ENCODE results near the gene CAB39L. TPM values are rescaled to one million over a fixed set of nuclear protein-coding genes. Genes with fewer than 3 reads are reported as not detected.

The CAB39L gene
- total RNA-seq, 1 donor from 2014 or later: 13.2 TPM

DNA sequence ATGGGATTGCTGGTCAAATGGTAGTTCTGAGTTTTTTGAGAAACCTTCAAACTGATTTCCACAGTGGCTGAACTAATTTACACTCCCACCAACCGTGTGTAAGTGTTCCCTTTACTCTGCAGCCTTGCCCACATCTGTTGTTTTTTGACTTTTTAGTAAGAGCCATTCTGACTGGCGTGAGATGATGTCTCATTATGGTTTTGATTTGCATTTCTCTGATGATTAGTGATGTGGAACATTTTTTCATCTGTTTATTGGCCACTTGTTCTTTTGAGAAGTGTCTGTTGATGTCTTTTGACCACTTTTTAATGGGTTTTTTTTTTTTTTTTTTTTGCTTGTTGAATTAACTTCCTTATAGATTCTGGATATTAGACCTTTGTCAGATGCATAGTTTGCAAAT lies 4.3 kb downstream of the CAB39L start:
- Mint-ChIP-seq H3K27me3 (ENCODE audit: low read depth, unreplicated experiment) (no peaks in the 10 kb centered on the region), H3K4me3 (ENCODE audit: unreplicated experiment) (no peak overlapping the region), H3K36me3 (ENCODE audit: low read depth, unreplicated experiment) (peaks cover 2% of the 10 kb centered on the region), H3K4me1 (ENCODE audit: low read depth, unreplicated experiment) (no peaks in the 10 kb centered on the region), H3K9me3 (ENCODE audit: unreplicated experiment) (peaks cover 2% of the 10 kb centered on the region), H3K27ac (ENCODE audit: unreplicated experiment) (no peak overlapping the region)
- no peak for FAIRE-seq
- Histone ChIP-seq H3K4me2 (ENCODE audit: low read length) (no peak overlapping the region), H3K4me3 (ENCODE audit: insufficient read depth, low read depth, low read length) (no peak overlapping the region), H4K20me1 (ENCODE audit: insufficient read depth, low read length) (no peaks in the 10 kb centered on the region), H3K79me2 (ENCODE audit: insufficient read depth, low read length) (no peaks in the 10 kb centered on the region), H3K4me1 (ENCODE audit: insufficient read depth, low read length) (peaks cover 7% of the 10 kb centered on the region), H3K9me3 (ENCODE audit: insufficient read depth, low read depth, low read length) (no peaks in the 10 kb centered on the region), H3K27ac (ENCODE audit: low read depth, low read length) (no peak overlapping the region), H3K27me3 (ENCODE audit: insufficient read depth, low read length) (no peaks in the 10 kb centered on the region), H3K9ac (ENCODE audit: low read length) (no peak overlapping the region), H3K36me3 (ENCODE audit: insufficient read depth, low read length) (no peaks in the 10 kb centered on the region), H2AFZ (ENCODE audit: low read depth, low read length) (no peak overlapping the region)
- TF ChIP-seq CTCF (IDR thresholded peaks at IDR 0.05; ENCODE audit: insufficient read depth, low read depth, low read length) (no peak), EZH2 (IDR thresholded peaks at IDR 0.05; ENCODE audit: insufficient read depth, low read length) (no peak)
- no peak for DNase-seq (ENCODE audit: low read depth)

DNA sequence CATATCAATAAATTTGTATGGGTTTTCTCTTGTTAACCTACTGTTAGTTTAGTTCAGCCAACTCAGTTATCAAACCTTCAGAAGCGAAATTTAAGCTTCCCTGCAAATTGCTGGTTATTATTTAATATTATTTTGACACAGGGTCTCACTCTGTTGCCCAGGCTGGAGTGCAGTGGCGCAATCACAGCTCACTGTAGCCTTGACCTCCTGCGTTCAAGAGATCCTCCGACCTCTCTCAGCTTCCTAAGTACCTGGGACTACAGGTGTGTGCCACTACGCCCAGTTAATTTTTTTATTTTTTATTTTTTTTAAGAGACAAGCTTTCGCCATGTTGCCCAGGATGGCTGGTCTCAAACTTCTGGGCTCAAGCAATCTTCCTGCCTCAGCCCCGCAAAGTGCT lies 6.2 kb downstream of the CAB39L start:
- peaks cover 1% of the 10 kb centered on the region for H3K4me1 ChIP-seq (ENCODE audit: insufficient read depth, low read length)
- no peaks in the 10 kb centered on the region for H3K79me2 ChIP-seq (ENCODE audit: insufficient read depth, low read length)
- no peak overlapping the region for H3K4me2 ChIP-seq (ENCODE audit: low read length)
- Mint-ChIP-seq H3K36me3 (ENCODE audit: low read depth, unreplicated experiment) (peaks cover 4% of the 10 kb centered on the region), H3K4me3 (ENCODE audit: unreplicated experiment) (no peak overlapping the region), H3K4me1 (ENCODE audit: low read depth, unreplicated experiment) (no peaks in the 10 kb centered on the region), H3K27ac (ENCODE audit: unreplicated experiment) (no peak overlapping the region), H3K9me3 (ENCODE audit: unreplicated experiment) (no peaks in the 10 kb centered on the region), H3K27me3 (ENCODE audit: low read depth, unreplicated experiment) (no peaks in the 10 kb centered on the region)
- DNase-seq (ENCODE audit: low read depth) (no peak), FAIRE-seq (no peak)
- H2AFZ ChIP-seq (ENCODE audit: low read depth, low read length): no peak overlapping the region
- H3K36me3 ChIP-seq (ENCODE audit: insufficient read depth, low read length): no peaks in the 10 kb centered on the region
- H3K9me3 ChIP-seq (ENCODE audit: insufficient read depth, low read depth, low read length): no peaks in the 10 kb centered on the region
- H3K27ac ChIP-seq (ENCODE audit: low read depth, low read length): no peak overlapping the region
- H4K20me1 ChIP-seq (ENCODE audit: insufficient read depth, low read length): no peaks in the 10 kb centered on the region
- no peak overlapping the region for H3K4me3 ChIP-seq (ENCODE audit: insufficient read depth, low read depth, low read length)
- no peak for TF ChIP-seq CTCF (IDR thresholded peaks at IDR 0.05; ENCODE audit: insufficient read depth, low read depth, low read length)
- TF ChIP-seq EZH2 (IDR thresholded peaks at IDR 0.05; ENCODE audit: insufficient read depth, low read length): no peak
- no peak overlapping the region for H3K9ac ChIP-seq (ENCODE audit: low read length)
- H3K27me3 ChIP-seq (ENCODE audit: insufficient read depth, low read length): no peaks in the 10 kb centered on the region

GRCh38 chr13:49436890-49437289 lies 7.0 kb downstream of the CAB39L start:
- no peaks in the 10 kb centered on the region for H3K4me1 Mint-ChIP-seq (ENCODE audit: low read depth, unreplicated experiment)
- no peak overlapping the region for H3K27ac Mint-ChIP-seq (ENCODE audit: unreplicated experiment)
- Histone ChIP-seq H3K27me3 (ENCODE audit: insufficient read depth, low read length) (no peaks in the 10 kb centered on the region), H2AFZ (ENCODE audit: low read depth, low read length) (no peak overlapping the region), H3K4me3 (ENCODE audit: insufficient read depth, low read depth, low read length) (no peak overlapping the region), H3K36me3 (ENCODE audit: insufficient read depth, low read length) (no peaks in the 10 kb centered on the region), H3K9me3 (ENCODE audit: insufficient read depth, low read depth, low read length) (no peaks in the 10 kb centered on the region), H3K4me1 (ENCODE audit: insufficient read depth, low read length) (no peaks in the 10 kb centered on the region), H3K4me2 (ENCODE audit: low read length) (no peak overlapping the region), H4K20me1 (ENCODE audit: insufficient read depth, low read length) (no peaks in the 10 kb centered on the region), H3K9ac (ENCODE audit: low read length) (no peak overlapping the region), H3K79me2 (ENCODE audit: insufficient read depth, low read length) (no peaks in the 10 kb centered on the region), H3K27ac (ENCODE audit: low read depth, low read length) (no peak overlapping the region)
- no peaks in the 10 kb centered on the region for H3K9me3 Mint-ChIP-seq (ENCODE audit: unreplicated experiment)
- H3K27me3 Mint-ChIP-seq (ENCODE audit: low read depth, unreplicated experiment): no peaks in the 10 kb centered on the region
- TF ChIP-seq CTCF (IDR thresholded peaks at IDR 0.05; ENCODE audit: insufficient read depth, low read depth, low read length) (peak; percentile 14), EZH2 (IDR thresholded peaks at IDR 0.05; ENCODE audit: insufficient read depth, low read length) (no peak)
- FAIRE-seq: no peak
- H3K4me3 Mint-ChIP-seq (ENCODE audit: unreplicated experiment): no peak overlapping the region
- H3K36me3 Mint-ChIP-seq (ENCODE audit: low read depth, unreplicated experiment): peaks cover 2% of the 10 kb centered on the region
- peak; percentile 24 for DNase-seq (ENCODE audit: low read depth)

All from astrocyte (in vitro differentiated cells and primary cell).